CD1c-positive myeloid dendritic cell (primary cell): ENCODE data around the gene RBM18.

Experiments
- DNase-seq: peaks from one replicate; pipeline ENCODE4 v3.0.0-alpha.2; 2016; ENCODE audit errors: extremely low spot score

The RBM18 gene

GRCh38 chr9:122222791-122223190, 41.8 kb downstream of the RBM18 start:
- DNase-seq = peak; percentile 46

GRCh38 chr9:122221183-122221811, 43.3 kb downstream of the RBM18 start:
- no peak for DNase-seq

GRCh38 chr9:122220673-122221182, 43.9 kb downstream of the RBM18 start:
- no peak for DNase-seq

- DNase-seq = no peak
Observed at GRCh38 chr9:122219856-122220672, 44.6 kb downstream of the RBM18 start.

- no peak for DNase-seq
Observed at GRCh38 chr9:122218935-122219855, 45.4 kb downstream of the RBM18 start.

- no peak for DNase-seq
Observed at GRCh38 chr9:122218071-122218934, 46.3 kb downstream of the RBM18 start.

GRCh38 chr9:122217640-122218039, 47.0 kb downstream of the RBM18 start:
- DNase-seq = no peak

GRCh38 chr9:122216798-122217418, 47.7 kb downstream of the RBM18 start:
- DNase-seq = no peak

- no peak for DNase-seq
Observed at GRCh38 chr9:122216138-122216797, 48.4 kb downstream of the RBM18 start.

GRCh38 chr9:122215663-122216062, 49.0 kb downstream of the RBM18 start:
- no peak for DNase-seq

GRCh38 chr9:122214507-122214906, 50.1 kb downstream of the RBM18 start:
- DNase-seq = no peak

GRCh38 chr9:122213589-122214413, 50.8 kb downstream of the RBM18 start:
- DNase-seq = peak; percentile 17

GRCh38 chr9:122213102-122213588, 51.5 kb downstream of the RBM18 start:
- DNase-seq = no peak

GRCh38 chr9:122212473-122213004, 52.1 kb downstream of the RBM18 start:
- no peak for DNase-seq

- DNase-seq = no peak
Observed at GRCh38 chr9:122209451-122209850, 55.2 kb downstream of the RBM18 start.

GRCh38 chr9:122207096-122207495, 57.5 kb downstream of the RBM18 start:
- no peak for DNase-seq

GRCh38 chr9:122206118-122207046, 58.3 kb downstream of the RBM18 start:
- DNase-seq = no peak

GRCh38 chr9:122205176-122205575, 59.5 kb downstream of the RBM18 start:
- DNase-seq = no peak
